SK-N-SH (cell line): Measurements from ENCODE around the gene PSMD6.

Experiments
- EP300 ChIP-seq, 2 experiments: IDR thresholded peaks; 2 replicates each; pipeline versions ENCODE4 v1.4.0 to v1.6.1; 2012; ENCODE audit warnings: borderline replicate concordance in 1 of 2, low read depth in 1 of 2, low read length in 1 of 2
- EZH2phosphoT487 ChIP-seq: fragments of 200-600 bp; sonication (generic); IDR thresholded peaks from 2 replicates; pipeline ENCODE4 v1.6.1; 2017; ENCODE audit warnings: low read depth, mixed run types, mild to moderate bottlenecking, antibody characterized with exemption, moderate library complexity, borderline replicate concordance
- FOXJ3 ChIP-seq: sonication (generic); formaldehyde crosslinking; IDR thresholded peaks from 2 replicates; pipeline ENCODE4 v1.5.1; 2020; ENCODE audit warnings: mild to moderate bottlenecking, missing genetic modification reagents
- MEF2A ChIP-seq: IDR thresholded peaks from 2 replicates; pipeline ENCODE4 v1.4.0; 2012; ENCODE audit warnings: low read depth, borderline replicate concordance
- MXI1 ChIP-seq: IDR thresholded peaks from 2 replicates; pipeline ENCODE4 v1.6.1; 2012; ENCODE audit warnings: mild to moderate bottlenecking, low read depth, low read length, improper control_type of control experiment
- POLR2AphosphoS5 ChIP-seq: IDR thresholded peaks from 2 replicates; pipeline ENCODE4 v1.6.1; 2012; ENCODE audit warnings: low read depth, low read length
- RAD21 ChIP-seq: IDR thresholded peaks from 2 replicates; pipeline ENCODE4 v1.6.1; 2012; ENCODE audit warnings: mild to moderate bottlenecking, low read length
- REST ChIP-seq: IDR thresholded peaks from 2 replicates; pipeline ENCODE4 v1.6.1; 2012; ENCODE audit warnings: mild to moderate bottlenecking, low read depth, low read length, moderate library complexity
- SMC3 ChIP-seq: IDR thresholded peaks from 2 replicates; pipeline ENCODE4 v1.6.1; 2012; ENCODE audit warnings: low read depth, low read length, improper control_type of control experiment
- TF ChIP-seq, protein P1 (sequence below): fragments of 200-600 bp; sonication (generic); IDR thresholded peaks from 2 replicates; pipeline ENCODE4 v1.6.1; 2017; ENCODE audit warnings: antibody characterized with exemption, mild to moderate bottlenecking, moderate library complexity
- TF ChIP-seq, protein P2 (sequence below): IDR thresholded peaks from 2 replicates; pipeline ENCODE4 v1.4.0; 2012; ENCODE audit warnings: low read depth, borderline replicate concordance
- TF ChIP-seq, protein P3 (sequence below): IDR thresholded peaks from 2 replicates; pipeline ENCODE4 v1.4.0; 2012; ENCODE audit warnings: low read depth

DNA sequence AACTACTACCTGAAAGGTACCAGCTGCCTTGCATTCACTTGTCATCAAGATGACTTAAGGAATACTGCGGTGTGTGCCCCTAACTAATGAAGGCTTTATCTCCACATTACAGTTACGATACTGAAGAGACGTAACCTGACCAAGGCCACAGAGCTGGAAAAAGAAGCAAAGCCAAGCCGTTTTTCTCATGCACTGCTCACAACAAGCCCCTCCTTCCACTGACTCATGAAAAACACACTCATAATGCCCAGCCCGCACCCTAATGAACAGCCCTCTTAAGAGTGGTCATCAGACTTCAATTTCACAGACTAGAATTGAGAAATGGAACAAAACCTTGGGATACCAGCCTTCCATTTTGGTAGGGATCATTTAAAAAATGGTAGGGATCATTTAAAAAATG, 11.6 kb downstream of the PSMD6 start:
- TF ChIP-seq POLR2AphosphoS5: no peak
- TF ChIP-seq, protein P1, sequence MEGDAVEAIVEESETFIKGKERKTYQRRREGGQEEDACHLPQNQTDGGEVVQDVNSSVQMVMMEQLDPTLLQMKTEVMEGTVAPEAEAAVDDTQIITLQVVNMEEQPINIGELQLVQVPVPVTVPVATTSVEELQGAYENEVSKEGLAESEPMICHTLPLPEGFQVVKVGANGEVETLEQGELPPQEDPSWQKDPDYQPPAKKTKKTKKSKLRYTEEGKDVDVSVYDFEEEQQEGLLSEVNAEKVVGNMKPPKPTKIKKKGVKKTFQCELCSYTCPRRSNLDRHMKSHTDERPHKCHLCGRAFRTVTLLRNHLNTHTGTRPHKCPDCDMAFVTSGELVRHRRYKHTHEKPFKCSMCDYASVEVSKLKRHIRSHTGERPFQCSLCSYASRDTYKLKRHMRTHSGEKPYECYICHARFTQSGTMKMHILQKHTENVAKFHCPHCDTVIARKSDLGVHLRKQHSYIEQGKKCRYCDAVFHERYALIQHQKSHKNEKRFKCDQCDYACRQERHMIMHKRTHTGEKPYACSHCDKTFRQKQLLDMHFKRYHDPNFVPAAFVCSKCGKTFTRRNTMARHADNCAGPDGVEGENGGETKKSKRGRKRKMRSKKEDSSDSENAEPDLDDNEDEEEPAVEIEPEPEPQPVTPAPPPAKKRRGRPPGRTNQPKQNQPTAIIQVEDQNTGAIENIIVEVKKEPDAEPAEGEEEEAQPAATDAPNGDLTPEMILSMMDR: no peak
- no peak for TF ChIP-seq RAD21
- TF ChIP-seq EP300 (IDR thresholded peaks at IDR 0.05; ENCODE audit: borderline replicate concordance in 1 of 2, low read depth in 1 of 2, low read length in 1 of 2): no peak
- TF ChIP-seq MEF2A: no peak
- TF ChIP-seq FOXJ3 (CRISPR knock-in tag): no peak
- TF ChIP-seq MXI1: no peak
- TF ChIP-seq, protein P2, sequence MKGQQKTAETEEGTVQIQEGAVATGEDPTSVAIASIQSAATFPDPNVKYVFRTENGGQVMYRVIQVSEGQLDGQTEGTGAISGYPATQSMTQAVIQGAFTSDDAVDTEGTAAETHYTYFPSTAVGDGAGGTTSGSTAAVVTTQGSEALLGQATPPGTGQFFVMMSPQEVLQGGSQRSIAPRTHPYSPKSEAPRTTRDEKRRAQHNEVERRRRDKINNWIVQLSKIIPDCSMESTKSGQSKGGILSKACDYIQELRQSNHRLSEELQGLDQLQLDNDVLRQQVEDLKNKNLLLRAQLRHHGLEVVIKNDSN: no peak
- TF ChIP-seq REST: no peak
- TF ChIP-seq SMC3: no peak
- TF ChIP-seq EZH2phosphoT487: no peak
- TF ChIP-seq, protein P3, sequence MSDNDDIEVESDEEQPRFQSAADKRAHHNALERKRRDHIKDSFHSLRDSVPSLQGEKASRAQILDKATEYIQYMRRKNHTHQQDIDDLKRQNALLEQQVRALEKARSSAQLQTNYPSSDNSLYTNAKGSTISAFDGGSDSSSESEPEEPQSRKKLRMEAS: no peak
